Neural cell (in vitro differentiated cells): ENCODE results near the gene KCNJ16.

Source experiments
- EP300 ChIP-seq: fragments of 450-650 bp; conservative IDR thresholded peaks from 2 replicates; pipeline ENCODE4 v1.6.1; 2014; ENCODE audit warnings: antibody characterized with exemption, mild to moderate bottlenecking, moderate library complexity; ENCODE audit not compliant: poor library complexity, severe bottlenecking
- EZH2 ChIP-seq: fragments of 200-600, 300-800 bp; shearing (Covaris generic), sonication (generic); IDR thresholded peaks from 2 replicates; pipeline ENCODE4 v1.6.1; 2014; ENCODE audit warnings: antibody characterized with exemption, low read length, borderline replicate concordance, mild to moderate bottlenecking; ENCODE audit not compliant: insufficient read depth, poor library complexity, severe bottlenecking
- POLR2AphosphoS5 ChIP-seq: IDR thresholded peaks from 2 replicates; pipeline ENCODE4 v1.6.1; 2012
- RAD21 ChIP-seq: fragments of 450-650 bp; conservative IDR thresholded peaks from 2 replicates; pipeline ENCODE4 v1.6.1; 2014; ENCODE audit warnings: antibody characterized with exemption, mild to moderate bottlenecking, moderate library complexity
- TAF1 ChIP-seq: IDR thresholded peaks from 2 replicates; pipeline ENCODE4 v1.6.1; 2012; ENCODE audit warnings: low read depth
- TF ChIP-seq, protein P1 (sequence below): fragments of 450-650 bp; IDR thresholded peaks from 2 replicates; pipeline ENCODE4 v1.5.1; 2014; ENCODE audit warnings: antibody characterized with exemption, mild to moderate bottlenecking, moderate library complexity; ENCODE audit not compliant: poor library complexity, severe bottlenecking
- TF ChIP-seq, protein P2 (sequence below): IDR thresholded peaks from 2 replicates; pipeline ENCODE4 v1.6.1; 2012; ENCODE audit warnings: borderline replicate concordance

DNA sequence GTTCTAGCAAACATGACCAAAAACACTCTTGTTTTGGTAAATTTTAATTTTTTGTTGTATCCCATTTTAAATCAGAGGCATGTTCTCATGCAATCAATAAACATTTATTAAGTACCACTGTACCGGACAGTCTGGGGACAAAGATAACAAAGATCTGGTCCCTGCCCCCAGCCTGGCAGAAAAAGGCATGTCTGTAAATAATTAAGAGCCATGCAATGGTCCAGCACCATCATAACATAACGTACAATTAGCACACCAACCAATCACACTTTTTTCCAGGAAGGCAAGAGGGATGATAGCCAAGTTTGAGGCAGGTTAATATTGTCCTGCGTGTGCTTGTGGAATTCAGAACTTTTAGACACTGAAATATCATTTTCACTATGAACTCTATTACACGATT is 3.5 kb downstream of the KCNJ16 start:
- TF ChIP-seq, protein P1, sequence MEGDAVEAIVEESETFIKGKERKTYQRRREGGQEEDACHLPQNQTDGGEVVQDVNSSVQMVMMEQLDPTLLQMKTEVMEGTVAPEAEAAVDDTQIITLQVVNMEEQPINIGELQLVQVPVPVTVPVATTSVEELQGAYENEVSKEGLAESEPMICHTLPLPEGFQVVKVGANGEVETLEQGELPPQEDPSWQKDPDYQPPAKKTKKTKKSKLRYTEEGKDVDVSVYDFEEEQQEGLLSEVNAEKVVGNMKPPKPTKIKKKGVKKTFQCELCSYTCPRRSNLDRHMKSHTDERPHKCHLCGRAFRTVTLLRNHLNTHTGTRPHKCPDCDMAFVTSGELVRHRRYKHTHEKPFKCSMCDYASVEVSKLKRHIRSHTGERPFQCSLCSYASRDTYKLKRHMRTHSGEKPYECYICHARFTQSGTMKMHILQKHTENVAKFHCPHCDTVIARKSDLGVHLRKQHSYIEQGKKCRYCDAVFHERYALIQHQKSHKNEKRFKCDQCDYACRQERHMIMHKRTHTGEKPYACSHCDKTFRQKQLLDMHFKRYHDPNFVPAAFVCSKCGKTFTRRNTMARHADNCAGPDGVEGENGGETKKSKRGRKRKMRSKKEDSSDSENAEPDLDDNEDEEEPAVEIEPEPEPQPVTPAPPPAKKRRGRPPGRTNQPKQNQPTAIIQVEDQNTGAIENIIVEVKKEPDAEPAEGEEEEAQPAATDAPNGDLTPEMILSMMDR = no peak
- TF ChIP-seq EZH2 = no peak
- TF ChIP-seq POLR2AphosphoS5 = no peak
- TF ChIP-seq RAD21 = no peak
- TF ChIP-seq EP300 = no peak
- TF ChIP-seq TAF1 = no peak
- TF ChIP-seq, protein P2, sequence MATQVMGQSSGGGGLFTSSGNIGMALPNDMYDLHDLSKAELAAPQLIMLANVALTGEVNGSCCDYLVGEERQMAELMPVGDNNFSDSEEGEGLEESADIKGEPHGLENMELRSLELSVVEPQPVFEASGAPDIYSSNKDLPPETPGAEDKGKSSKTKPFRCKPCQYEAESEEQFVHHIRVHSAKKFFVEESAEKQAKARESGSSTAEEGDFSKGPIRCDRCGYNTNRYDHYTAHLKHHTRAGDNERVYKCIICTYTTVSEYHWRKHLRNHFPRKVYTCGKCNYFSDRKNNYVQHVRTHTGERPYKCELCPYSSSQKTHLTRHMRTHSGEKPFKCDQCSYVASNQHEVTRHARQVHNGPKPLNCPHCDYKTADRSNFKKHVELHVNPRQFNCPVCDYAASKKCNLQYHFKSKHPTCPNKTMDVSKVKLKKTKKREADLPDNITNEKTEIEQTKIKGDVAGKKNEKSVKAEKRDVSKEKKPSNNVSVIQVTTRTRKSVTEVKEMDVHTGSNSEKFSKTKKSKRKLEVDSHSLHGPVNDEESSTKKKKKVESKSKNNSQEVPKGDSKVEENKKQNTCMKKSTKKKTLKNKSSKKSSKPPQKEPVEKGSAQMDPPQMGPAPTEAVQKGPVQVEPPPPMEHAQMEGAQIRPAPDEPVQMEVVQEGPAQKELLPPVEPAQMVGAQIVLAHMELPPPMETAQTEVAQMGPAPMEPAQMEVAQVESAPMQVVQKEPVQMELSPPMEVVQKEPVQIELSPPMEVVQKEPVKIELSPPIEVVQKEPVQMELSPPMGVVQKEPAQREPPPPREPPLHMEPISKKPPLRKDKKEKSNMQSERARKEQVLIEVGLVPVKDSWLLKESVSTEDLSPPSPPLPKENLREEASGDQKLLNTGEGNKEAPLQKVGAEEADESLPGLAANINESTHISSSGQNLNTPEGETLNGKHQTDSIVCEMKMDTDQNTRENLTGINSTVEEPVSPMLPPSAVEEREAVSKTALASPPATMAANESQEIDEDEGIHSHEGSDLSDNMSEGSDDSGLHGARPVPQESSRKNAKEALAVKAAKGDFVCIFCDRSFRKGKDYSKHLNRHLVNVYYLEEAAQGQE = no peak
